H7 (cell line): ENCODE data around the gene RALGAPB. TPM values are rescaled to one million over a fixed set of nuclear protein-coding genes. Genes with fewer than 3 reads are reported as not detected.

Source experiments
- DNase-seq: peaks from one replicate; pipeline ENCODE4 v3.0.0; 2012
- H3K27me3 ChIP-seq: 2 replicates; pipeline ENCODE4 v1.6.0; 2011; ENCODE audit warnings: mild to moderate bottlenecking, low read length; ENCODE audit not compliant: control insufficient read depth, insufficient read depth
- H3K36me3 ChIP-seq: replicated peaks from 2 replicates; pipeline ENCODE4 v1.5.1; 2011; ENCODE audit warnings: low read length; ENCODE audit not compliant: control insufficient read depth, insufficient read depth
- H3K4me3 ChIP-seq: 2 replicates; pipeline ENCODE4 v1.5.1; 2011; ENCODE audit warnings: low read depth, mild to moderate bottlenecking, control low read depth, low read length, moderate library complexity; ENCODE audit not compliant: insufficient read depth
- total RNA-seq: library from RNA; depleted of rRNA; stranded (reverse); fragments of >200 nt; shearing (Covaris generic); gene quantifications from 2 replicates; pipeline ENCODE4 v1.2.3, GENCODE V29; 2014

The RALGAPB gene
- total RNA-seq, 1 experiment from 2014 or later: 17.5 TPM

DNA sequence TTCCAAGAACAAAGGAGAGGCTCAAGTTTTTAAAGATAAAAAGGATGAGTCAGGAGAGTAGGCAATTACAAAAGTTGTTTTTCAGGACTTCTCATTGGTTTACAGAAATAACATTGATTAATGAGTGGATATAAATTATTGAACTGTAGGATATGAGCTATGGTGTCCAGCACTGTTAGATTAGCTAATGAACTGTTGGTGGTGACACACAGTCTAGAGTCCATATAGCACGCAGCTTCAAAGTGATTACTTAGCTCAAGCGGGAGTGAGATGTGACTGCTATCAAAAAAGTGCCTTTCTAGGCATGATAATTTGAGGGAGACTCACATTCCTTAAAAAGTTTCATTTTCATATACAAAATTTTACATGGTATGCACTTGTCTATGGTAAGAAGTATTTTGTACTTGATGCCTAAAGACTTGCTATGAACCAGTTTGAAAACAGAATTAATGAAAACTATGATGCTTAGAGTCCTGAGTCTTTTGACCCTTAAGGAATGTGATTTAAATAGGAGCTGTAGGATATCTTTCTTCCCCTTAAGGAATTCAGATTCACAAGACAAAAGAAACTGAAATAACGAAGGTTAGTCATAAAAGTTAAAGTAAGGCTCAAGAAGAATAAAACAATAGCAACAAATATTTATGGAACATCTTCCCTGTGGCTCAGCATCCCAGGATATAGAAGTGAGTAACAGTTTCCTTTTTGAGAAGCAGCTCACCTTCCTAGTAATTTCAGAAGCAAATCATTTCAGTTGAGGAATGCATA is 86.1 kb downstream of the RALGAPB start:
- H3K27me3 ChIP-seq: no peaks in the 10 kb centered on the region
- H3K4me3 ChIP-seq: no peak overlapping the region
- no peak for DNase-seq
- peaks cover 5% of the 10 kb centered on the region for H3K36me3 ChIP-seq

DNA sequence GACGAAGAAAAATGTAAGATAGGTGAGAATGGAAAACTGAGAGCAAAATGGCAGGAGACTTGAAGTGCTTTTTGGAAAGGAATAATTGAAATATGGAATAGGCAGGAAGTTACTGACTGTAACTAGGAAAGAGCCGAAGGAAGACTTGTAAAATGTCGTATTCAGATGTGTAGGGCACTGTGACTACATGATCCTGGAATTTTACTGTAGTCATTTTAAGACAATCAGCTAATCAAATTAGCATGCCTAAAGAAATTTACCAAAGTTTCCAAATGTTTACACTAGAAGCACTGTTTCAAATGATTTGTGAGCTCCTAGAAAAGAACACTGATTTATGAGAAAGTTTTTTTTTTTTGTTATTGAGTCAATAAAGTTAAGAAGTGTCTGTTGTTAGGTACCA is 87.1 kb downstream of the RALGAPB start:
- Histone ChIP-seq H3K4me3 (no peak overlapping the region), H3K36me3 (peaks cover 5% of the 10 kb centered on the region), H3K27me3 (no peaks in the 10 kb centered on the region)
- no peak for DNase-seq

DNA sequence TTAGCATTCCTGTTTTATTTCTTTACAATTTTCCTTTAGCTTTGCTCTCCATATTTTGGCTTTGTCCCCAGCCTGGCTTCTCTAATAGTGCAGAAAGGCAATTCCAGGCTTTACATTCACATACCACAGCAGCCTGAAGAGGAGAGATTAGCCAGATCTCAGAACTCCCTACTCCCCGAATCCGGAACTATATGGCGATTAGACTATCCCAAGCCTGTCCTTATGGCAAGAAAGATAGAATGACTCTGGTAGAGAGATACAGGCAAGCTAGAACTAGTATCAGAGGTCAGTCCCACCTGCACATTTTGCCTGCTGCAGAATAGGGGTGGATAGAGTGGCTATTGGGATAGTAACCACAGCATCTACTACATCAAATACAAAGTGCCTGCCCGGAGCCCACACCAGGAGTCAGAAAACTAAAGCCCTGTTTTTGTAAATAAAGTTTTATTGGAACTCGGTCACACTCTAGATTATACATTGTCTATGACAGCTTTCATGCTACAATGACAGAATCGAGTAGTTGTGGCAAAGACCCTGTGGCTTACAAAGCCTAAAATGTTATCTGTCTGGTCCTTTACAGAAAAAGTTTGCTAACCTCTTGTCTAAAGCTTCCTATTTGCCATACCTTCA is 91.3 kb downstream of the RALGAPB start:
- H3K27me3 ChIP-seq: no peaks in the 10 kb centered on the region
- H3K36me3 ChIP-seq: peaks cover 2% of the 10 kb centered on the region; the same call in 1 of the 2 replicates
- H3K4me3 ChIP-seq: no peak overlapping the region
- DNase-seq: no peak

DNA sequence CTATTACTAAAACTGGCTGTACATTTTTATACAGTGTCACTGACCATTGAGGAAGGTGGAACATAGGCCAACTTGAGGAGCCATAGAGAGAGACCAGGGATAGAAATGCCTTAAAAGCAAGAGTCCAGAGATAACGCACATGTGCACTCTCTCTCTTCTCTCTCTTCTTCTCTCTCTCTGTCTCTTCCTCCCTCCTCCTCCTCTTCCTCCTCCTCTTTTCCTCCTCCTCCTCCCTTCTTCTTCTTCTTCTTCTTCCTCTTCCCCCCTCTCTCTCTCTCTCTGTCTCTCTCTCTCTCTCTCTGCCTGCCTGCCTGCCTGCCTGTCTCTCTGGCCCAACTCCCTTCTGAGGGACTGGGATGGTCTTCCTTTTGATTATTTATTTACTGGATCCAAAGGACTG is 92.0 kb downstream of the RALGAPB start:
- H3K36me3 ChIP-seq: peaks cover 2% of the 10 kb centered on the region; the same call in 1 of the 2 replicates

DNA sequence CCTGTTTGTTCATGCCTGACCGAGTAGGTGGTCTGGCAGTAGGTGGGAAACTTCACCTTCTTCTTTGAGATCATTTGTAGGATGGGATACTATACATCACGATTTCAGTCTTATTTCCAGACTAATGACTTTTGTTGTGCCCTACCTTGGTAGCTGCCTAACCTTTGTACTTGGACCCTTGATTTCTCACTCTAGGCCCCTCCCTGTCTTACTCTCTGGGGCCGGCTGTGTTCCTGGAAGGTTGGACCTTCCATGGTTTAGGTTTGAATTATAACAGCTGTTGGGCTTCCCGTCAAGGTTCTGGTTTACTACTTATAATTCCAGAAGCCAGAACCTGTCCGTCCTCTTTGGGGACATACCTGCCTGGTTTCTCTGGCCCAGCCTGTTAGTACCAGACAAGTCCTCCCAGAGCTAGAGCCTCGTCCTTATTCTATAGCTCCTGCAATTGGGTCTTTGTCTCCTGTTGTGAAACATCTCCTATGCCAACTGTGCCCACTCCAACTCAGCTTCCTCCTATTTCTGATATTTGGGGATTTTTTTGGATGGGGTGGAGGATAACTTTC is 93.5 kb downstream of the RALGAPB start:
- Histone ChIP-seq H3K36me3 (peaks cover 2% of the 10 kb centered on the region; the same call in 1 of the 2 replicates), H3K4me3 (no peak overlapping the region), H3K27me3 (no peaks in the 10 kb centered on the region)
- DNase-seq: no peak

More for the DNA sequence above, 92.0 kb downstream of the RALGAPB start:
- H3K4me3 ChIP-seq: no peak overlapping the region
- no peak for DNase-seq
- H3K27me3 ChIP-seq: no peaks in the 10 kb centered on the region

DNA sequence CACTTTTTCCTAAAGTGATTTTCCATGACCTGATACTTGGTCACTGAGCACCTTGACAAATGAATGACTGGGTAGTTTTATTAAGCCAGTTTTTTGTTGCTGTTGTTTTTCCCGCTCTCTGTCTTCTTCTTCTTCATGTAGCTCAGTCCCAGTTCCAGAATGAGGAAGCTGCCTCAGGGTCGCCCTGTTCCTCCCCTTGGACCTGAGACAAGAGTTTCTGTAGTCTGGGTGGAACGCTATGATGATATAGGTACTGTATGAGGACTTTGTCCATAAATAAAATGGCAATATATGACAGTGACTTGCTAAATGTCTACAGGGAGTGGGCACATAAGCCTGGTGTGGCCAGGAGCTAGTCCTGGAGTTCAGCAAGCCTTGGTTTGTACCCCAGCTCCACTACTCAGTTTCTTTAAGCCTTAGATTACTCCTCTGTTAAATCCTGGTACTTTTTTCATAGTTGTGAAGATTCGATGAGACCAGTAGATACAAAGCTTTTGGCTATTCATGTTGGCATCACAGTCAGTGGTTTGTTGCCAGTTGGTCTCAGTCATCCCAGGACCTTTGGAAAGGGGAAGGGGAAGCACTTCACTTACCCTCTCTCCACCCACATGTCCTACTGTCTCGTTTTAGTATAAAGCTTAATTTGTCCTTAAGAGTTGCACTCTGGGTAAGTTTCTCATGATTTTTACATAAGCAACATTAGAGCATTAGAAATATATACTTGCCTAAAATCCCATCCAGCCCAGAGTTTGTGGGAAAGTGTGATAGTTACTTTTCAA is 97.3 kb downstream of the RALGAPB start:
- H3K27me3 ChIP-seq: no peaks in the 10 kb centered on the region
- no peaks in the 10 kb centered on the region; the same call in none of the 2 replicates for H3K36me3 ChIP-seq
- DNase-seq: no peak
- H3K4me3 ChIP-seq: no peak overlapping the region

DNA sequence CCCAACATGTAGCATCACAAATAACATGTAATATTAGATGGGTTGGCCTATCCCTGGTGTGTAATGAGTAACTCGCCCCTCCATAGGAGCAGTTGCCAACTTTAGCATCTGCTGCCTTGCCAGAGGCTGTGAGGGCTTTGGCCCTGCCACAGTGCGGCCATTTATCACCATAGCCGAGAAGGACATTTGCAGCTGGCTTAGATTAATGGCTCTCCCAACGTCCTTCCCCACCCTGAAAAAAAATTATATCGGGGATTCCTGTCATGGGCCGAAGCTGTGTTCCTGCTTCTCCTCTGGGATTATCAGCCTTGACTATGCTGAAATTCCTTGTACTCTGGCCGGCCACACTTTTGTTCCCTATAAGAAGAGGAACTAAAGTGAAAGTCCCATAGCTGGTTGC is 100.8 kb downstream of the RALGAPB start:
- H3K36me3 ChIP-seq: peaks cover 2% of the 10 kb centered on the region
- H3K27me3 ChIP-seq: no peaks in the 10 kb centered on the region
- no peak for DNase-seq
- no peak overlapping the region for H3K4me3 ChIP-seq

DNA sequence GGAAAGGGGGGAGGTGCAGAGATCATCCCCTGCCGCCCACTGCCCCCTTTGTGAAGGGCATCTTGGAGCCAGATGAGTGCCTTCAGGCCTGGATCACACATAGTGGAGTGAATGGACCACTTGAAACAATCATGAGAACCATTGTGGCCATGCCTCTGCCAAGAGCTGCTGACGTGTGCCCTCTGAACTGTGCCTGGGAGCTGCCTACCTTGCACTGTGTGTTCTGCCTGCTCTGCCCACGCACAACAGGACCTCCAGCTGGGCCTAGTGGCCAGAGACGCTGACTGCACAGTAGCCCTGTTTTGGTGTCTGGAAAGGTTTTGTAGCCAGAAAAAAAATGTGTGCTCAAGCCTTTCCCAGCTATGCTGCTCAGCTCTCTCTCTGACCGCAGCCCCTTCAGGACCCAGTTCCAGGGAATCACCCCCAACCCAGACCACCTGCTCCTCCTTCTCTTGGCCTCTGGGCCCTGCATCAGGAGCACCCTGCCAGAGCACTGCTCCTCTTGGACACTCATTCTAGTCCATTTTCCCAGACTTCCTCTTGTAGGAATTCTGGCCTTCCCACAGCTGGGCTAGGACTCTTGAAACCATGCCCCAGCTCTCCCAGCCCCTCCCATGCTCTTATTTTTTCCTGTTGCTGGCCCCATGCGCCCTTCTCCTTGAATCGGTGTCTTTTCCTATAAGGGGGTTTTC is 106.7 kb downstream of the RALGAPB start:
- H3K4me3 ChIP-seq: no peak overlapping the region
- no peaks in the 10 kb centered on the region for H3K27me3 ChIP-seq
- peaks cover 2% of the 10 kb centered on the region for H3K36me3 ChIP-seq
- DNase-seq: no peak

DNA sequence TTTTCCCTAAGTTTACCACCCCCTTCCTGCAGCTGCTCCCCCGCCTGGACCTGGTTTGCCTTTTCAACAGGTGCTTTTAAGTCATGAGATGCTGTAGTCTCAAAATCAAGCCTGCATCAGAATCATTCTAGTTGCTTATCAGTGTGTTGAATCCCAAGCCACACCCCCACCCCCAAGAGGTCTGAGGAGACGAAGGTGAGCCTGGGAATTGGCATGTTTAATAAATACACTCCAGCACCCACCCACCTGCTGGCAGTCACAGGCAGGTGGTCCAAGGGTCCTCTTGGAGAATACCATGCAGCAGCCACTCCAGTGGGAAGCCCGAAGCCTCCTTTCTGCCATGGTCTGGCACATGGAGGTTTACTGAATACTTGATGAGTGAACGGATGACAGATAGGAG is 107.3 kb downstream of the RALGAPB start:
- DNase-seq: no peak
- H3K36me3 ChIP-seq: peaks cover 2% of the 10 kb centered on the region
- H3K4me3 ChIP-seq: no peak overlapping the region
- no peaks in the 10 kb centered on the region for H3K27me3 ChIP-seq

DNA sequence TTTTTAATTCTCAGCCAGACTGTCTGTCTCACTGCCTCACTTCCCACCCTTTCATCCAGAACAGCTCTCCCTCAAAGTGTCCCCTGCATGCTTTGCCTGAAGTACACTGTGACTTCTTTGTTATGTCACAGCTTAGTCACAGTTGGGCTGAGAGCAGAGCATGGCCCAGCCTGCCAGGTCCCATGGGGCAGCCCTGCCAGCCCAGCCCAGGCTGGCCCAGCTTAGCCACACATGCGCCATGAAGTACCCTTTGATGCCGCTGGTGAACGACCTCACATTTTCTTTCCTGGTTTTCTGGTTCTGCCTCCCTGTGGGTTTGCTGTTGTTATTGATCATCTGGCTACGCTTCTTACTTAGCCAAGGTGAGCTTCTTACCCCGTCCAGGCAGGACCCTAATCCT is 108.4 kb downstream of the RALGAPB start, which contains the start of gene ADIG:
Gene ADIG (plus strand): TSS at position 185 of the 400 bp plus-strand sequence. CDS start 54 bp downstream, at position 239.
- Histone ChIP-seq H3K36me3 (no peaks in the 10 kb centered on the region), H3K27me3 (no peaks in the 10 kb centered on the region), H3K4me3 (no peak within 1 kb of the TSS)
- no peak for DNase-seq

DNA sequence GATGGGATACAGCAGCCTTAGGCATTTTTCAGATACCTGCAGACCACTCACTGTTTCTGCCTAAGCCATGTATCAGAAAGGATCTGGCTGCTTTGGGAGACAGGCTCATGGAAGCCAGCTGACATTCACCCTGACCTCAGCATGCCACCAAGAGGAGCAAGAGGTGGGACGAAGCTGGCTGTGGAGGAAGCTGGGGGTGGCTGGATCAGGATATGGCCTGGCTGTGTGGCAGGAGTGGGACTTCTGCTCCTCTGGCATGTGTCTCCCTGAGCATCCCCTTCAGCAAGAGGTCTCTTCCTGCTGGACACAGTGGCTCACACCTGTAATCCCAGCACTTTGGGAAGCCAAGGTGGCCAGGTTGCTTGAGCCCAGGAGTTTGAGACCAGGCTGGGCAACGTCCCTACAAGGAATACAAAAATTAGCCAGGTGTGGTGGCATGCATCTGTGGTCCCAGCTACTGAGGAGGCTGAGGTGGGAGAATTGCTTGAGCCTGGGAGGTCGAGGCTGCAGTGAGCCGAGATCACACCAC is 109.3 kb downstream of the RALGAPB start:
- Histone ChIP-seq H3K27me3 (no peaks in the 10 kb centered on the region), H3K4me3 (no peak overlapping the region), H3K36me3 (no peaks in the 10 kb centered on the region)
- no peak for DNase-seq

DNA sequence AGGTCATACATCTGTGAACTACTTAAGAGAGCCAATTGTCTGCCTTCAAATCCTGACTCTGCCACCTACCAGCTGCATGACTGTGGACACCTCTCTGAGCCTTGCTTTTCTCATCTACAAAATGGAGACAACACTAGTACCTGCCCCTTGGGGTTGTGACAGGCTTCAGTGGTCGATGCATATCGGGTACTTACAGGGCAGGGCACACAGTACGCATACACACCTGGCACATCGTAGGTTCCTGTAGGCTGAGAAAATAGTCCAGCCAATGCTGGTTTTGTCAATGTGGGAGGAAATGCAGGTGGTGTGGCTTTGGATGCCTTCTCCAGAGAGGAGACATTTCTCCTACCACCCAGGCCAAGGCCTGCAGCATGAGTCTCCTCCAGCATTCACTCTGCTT is 110.7 kb downstream of the RALGAPB start:
- Histone ChIP-seq H3K36me3 (no peaks in the 10 kb centered on the region), H3K4me3 (no peak overlapping the region), H3K27me3 (no peaks in the 10 kb centered on the region)
- no peak for DNase-seq

DNA sequence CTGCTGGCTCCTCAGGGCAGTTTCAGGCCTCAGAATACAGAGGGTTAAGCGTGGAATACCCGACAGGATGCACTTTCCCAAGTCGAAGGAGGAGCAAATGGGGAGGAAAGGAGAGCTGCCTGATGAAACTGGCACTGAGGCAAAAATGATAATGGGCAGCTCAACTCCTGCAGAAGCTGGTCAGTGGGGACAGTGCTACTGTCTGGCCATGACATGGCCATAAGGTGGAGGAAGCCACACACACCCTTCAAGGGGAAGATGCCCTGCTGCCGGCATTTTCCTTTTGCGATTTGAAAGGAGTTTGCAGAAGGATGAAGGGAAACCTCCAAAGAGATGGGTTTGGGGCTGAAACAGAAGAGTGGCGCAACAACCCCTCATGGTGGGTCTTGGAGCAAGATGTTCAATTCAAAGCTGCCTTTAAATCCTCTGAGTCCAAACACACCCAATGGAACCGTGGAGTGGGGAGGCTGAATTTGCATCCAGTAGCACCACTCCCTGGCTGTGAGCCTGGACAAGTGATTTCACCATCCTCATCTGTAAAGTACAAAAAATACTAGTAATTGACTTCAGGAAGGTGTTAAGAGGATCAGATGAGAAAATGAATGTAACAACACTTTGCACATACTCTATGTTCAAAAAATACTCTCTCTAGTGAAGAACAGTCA is 111.6 kb downstream of the RALGAPB start:
- no peaks in the 10 kb centered on the region for H3K27me3 ChIP-seq
- no peak for DNase-seq
- H3K36me3 ChIP-seq: no peaks in the 10 kb centered on the region
- no peak overlapping the region for H3K4me3 ChIP-seq
